ENCODE measurements around the gene PCK1. TPM values are rescaled to one million over a fixed set of nuclear protein-coding genes. Genes with fewer than 3 reads are reported as not detected.
A peak's percentile ranks its signal among the peaks of the same experiment; 100 is the strongest.

Gene PCK1
- total and polyA plus RNA-seq, 2 of the 13 experiments (the other 11 are each of a cell fraction or from before 2014, with no cell fraction given): 6.5 to 12.6 TPM

- TF ChIP-seq ZNF407 (CRISPR knock-in tag; IDR thresholded peaks at IDR 0.05; ENCODE audit: not compliant biosample characterization) (peak; percentile 74), CHD4 (IDR thresholded peaks at IDR 0.05; ENCODE audit: borderline replicate concordance, low read length) (peak; percentile 51; the same call in 1 of the 2 replicates), ZFP1 (CRISPR knock-in tag; IDR thresholded peaks at IDR 0.05) (no peak), SCMH1 (CRISPR knock-in tag; IDR thresholded peaks at IDR 0.05; ENCODE audit: borderline replicate concordance) (no peak), ZNF614 (CRISPR knock-in tag; IDR thresholded peaks at IDR 0.05; ENCODE audit: borderline replicate concordance) (no peak), BCL3 (CRISPR knock-in tag; IDR thresholded peaks at IDR 0.05) (0 out of 2 replicates have a peak, but pooled peaks have one; percentile 37), SRY (CRISPR knock-in tag; IDR thresholded peaks at IDR 0.05) (no peak), PCBP2 (optimal IDR thresholded peaks at IDR 0.05; ENCODE audit: low read depth, low read length, poor library complexity, severe bottlenecking) (peak; percentile 42), ZNF512B (CRISPR knock-in tag; IDR thresholded peaks at IDR 0.05; ENCODE audit: borderline replicate concordance) (0 out of 2 replicates have a peak, but pooled peaks have one; percentile 42), ZNF550 (CRISPR knock-in tag; IDR thresholded peaks at IDR 0.05; ENCODE audit: borderline replicate concordance) (no peak), ZNF362 (CRISPR knock-in tag; IDR thresholded peaks at IDR 0.05; ENCODE audit: borderline replicate concordance) (peak; percentile 39; the same call in 1 of the 2 replicates), CSRNP2 (CRISPR knock-in tag; conservative IDR thresholded peaks at IDR 0.05; ENCODE audit: low read depth) (no peak)
Measured at GRCh38 chr20:57526885-57527460, 33.9 kb upstream of the PCK1 start (continued).
